Activated CD4-positive, alpha-beta T cell treated with anti-CD3 and anti-CD28 coated beads for 4 hours (primary cell): Measurements from ENCODE around the gene FRMD6.
A peak's percentile ranks its signal among the peaks of the same experiment; 100 is the strongest.

ENCODE experiments used
- DNase-seq, 2 donors: peaks; one replicate each; pipeline ENCODE4 v3.0.0-alpha.2; 2020

Gene FRMD6

DNA sequence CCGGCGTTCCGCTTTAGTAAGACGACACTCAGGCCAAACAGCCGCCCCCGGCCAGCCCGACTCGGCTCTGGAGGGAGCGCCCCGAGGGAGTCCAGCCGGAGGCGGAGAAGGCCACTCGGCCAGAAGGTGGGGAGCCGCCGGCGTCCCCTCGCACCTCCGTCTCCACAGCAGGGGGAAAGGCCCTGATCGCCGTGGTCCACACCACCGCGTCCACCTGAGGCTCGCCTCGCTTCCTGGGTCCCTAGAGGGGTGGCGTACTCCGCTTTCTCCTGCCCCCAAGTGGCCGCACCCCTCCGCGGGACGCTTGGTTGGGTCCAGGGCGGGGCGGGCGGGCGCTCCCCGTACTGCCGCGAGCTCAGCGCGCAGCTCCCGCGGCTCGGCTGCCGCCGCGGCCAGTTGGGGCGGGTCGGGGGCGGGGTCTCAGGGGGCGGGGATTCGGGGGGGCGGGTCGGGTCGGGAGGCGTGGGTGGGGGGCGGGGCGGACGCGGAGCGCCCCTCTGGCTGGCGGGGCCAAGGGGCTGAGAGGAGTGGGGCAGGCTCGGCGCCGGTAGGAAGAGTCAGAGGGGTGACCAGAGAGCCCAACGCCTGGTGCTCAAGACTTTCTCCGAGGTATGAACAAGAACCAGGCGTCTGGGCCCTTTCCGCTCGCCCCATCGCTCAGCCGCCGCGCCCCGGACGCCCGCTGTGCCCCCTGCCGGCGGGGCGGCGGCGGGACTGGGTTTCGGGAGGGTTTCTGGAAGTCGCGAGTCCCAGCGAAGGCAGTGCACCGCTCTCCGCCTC lies at the start of gene FRMD6:
TSS of gene FRMD6 (plus strand) at position 523 of the 780 bp plus-strand sequence. CDS start 37,927 bp downstream, outside the sequence.
- peak; percentile 69 to 74 for DNase-seq

DNA sequence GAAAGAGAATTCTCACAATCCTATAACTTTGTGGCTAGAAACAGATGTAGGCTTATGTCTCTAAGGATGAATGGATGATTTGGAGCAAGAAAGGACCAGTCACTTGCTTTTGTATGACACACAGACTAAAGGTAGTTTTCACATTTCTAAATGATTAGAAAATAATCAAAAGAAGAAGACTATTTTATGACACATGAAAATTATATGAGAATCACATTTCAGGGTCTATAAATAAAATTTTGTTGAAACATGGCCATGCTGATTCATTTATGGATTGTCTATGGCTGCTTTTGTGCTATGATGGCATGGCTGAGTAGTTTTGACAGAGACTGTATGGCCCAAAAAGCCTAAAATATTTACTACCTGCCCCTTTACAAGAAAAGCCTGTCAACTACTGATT lies 49.4 kb upstream of the FRMD6 start:
- DNase-seq = no peak

DNA sequence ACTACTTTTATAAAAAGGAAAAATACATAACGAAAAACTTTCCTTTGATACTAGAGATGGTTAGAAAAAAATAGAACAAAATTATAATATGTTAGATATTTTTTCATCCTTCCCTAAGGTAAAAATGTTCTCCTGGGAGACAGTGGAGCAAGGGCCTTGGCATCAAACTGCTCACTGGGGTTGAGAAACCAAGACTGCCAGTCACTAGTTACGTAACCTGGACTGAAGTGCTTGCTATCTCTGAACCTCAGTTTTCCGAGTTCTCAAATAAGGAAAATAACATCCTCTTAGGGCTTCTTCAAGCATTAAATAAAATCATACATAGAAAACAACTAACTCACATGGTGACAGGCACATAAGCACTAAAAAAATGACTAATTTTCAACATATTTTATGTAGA lies 48.2 kb upstream of the FRMD6 start:
- DNase-seq = no peak

DNA sequence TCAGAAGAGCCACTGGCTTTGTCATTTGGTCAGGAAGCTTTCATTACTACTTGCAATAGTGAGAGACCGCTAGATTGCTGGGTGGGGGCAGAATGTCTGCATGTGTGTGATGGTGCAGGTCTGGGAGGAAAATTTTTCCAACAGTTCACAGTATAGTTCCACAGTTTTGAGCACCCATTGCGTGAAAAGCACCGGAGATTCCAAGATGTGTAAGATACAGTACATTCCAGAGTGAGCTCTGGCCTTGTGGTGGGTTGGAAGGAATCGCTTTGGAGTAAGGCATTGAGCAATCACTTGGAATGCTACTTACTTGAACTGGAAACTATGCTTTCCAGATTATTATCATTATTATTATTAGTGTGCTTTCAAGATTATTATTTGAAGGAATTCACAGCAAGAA lies 47.6 kb upstream of the FRMD6 start:
- DNase-seq = no peak

DNA sequence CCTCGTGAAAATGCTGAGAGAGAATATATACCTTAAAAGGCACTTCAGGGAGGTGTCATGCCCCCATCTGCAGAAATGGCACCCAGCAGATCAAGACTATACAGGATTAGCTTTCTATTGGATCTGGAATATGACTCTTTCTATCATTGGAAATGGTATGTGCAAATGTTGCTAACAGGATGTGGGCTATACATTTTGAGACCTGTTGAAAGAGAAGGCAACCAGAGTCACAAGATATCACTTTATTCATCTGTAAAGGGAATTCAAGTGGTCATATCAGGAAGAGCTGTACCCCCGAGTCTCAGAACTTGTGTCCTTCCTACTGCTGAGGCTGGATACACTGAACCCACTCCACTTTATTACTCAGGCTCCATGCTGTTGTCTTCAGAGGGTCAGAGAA lies 46.1 kb upstream of the FRMD6 start:
- no peak for DNase-seq

DNA sequence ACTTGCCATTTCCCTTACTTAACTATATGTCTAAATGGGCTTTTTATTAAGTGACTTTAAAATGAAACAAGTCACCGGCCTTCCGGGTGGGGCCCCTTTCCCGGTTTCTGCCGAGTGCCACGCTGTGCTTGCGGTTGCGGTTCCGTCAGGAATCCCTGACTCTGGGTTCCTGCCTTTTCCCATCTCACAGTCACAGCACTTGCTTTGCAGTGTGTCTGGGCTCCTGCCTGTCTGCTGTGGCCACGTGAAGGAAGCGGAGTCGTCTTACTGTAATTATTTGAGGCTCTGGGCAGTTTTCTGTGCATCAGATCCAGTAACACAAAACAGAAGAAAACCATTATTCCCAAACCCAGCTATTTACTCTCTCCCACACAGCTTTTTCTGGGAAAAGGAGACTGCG lies 44.0 kb upstream of the FRMD6 start:
- no peak for DNase-seq

DNA sequence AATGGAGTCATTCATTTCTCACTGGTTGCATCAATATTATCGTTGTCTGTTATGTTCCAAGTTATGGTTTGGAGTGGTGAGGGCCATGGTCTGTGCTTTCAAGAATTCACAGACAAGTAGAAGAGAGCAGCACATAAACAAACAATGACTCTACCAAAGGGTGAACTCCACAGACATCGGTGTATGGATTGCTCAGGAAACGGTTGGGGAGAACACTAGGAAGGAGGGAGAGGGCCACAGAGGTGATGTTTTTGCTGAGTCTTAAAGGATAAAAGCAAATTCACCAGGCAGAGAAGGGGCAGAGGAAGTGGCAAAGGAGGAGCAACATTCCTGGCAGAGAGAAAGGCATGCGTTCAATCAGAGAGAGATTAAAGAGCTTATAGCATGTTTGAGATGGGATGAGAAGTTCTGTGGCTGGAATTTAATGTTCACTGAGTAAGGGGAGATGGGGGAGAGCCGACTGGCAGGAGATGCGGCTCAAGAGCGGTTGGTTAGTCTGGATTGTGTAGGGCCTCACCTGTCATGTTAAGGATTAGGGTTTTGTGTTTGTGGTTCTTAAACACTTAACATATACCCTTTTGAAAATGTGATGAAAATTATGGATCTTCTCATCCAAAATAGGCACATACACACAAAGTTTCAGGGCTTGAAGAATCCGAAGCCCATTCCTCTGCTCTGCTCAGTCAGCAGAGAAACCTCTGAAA lies 42.3 kb upstream of the FRMD6 start:
- no peak for DNase-seq

DNA sequence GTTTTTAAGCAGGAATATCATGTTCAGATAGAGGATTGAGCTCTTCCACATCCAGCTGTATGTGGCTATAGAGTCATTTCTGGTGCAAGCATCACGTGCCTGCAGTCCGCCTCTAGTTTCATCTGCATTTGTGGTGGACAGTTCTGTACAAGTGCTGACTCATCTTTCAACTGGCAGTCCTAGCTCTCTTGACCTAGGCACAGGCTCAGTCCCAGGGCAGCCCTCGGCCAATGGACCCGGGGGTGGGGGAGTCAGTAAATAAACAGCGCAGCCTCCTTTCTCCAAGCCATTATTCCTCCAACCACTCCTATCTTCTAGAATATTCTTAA lies 41.8 kb upstream of the FRMD6 start:
- DNase-seq = no peak

DNA sequence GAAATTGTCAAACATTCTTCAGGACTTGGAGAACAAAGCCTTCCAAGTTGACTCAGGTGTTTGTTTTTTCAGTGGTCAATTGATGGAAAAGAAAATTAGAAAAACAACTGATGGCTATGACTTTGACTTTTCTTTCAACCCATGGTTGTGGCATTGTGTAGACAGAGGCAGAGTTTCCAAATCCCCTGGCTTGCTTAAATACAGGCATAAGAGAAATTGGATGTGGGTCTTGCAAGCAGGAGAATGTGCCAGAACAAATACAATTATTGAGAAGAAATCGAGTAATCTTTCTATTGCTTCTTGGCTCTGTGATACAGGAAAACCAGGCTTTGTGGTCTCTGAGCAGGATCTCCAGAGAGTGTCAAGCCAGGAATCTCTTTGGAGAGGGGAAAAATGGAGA lies 40.9 kb upstream of the FRMD6 start:
- no peak for DNase-seq

DNA sequence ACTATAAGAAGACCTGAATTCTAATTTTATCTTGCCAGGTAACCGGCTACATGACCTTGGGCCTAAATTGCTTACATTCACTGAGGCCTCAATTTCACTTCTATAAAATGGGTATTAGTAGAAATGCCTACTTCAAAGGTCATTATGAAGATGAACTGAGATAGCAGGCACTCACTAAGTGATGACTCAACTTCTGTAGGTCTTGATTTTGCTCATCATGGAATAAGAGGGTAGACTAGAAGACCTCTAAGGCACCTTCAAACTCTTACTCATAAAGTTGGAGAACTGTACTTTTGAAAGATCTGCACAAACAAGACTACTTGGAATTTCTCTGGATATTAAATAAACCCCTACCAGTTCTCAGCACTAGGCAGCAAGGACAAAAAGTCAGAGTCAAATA lies 39.3 kb upstream of the FRMD6 start:
- DNase-seq = no peak

DNA sequence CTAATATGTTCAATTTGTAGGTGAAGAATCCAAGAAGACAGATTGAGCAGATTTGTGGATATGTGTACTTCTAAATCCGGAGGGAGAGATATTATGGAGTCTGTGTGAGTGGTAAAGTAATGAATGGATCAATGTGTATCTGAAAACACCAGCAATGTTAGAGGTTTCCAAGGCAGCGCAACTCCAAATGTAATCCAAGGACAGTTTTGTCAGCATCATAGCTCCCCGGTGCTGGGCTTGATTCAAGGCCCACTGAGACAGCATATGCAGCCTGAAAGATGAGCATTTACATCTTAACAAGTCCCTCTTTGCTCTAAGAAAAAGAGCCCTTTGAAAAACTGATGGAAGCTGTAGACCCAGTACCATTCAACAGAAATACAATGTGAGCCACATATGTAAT lies 38.3 kb upstream of the FRMD6 start:
- no peak for DNase-seq

DNA sequence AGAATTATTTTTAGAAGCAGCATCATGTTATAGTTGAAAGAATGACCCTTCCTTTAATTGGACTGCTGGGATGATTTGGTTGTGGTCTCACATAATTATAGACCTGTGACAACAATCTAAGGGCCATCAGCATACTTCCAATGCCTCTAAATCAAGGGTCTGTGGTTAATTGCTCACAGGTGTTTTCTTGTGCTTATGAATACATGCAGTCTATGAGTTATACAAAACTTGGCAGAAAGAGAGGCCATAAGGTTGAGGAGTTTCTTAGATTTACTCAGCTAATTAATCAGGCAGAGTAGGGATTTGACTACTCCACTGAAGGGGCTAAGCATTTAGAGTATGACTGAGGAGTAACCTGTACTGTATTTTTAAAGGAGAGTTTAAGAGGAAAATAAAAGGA lies 37.0 kb upstream of the FRMD6 start:
- no peak for DNase-seq

DNA sequence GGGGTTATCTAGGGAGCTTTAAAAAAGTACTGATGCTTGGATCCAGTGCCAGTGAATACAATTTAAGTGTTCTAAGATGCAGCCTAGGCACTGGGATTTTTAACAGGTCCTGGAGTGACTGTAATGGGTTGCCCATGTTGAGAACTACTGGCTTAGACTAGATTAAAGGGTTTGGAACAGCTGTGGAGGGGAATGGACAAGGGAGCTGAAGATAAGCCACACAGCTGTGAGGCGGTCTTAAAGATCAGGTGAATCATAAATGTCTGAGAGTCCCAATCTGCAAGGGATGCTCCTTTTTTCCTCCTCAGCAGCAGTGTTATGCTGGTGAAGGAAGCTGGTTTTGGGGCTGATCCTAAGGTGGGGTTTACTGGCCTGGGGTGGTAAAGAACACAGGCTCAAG lies 35.5 kb upstream of the FRMD6 start:
- no peak for DNase-seq

DNA sequence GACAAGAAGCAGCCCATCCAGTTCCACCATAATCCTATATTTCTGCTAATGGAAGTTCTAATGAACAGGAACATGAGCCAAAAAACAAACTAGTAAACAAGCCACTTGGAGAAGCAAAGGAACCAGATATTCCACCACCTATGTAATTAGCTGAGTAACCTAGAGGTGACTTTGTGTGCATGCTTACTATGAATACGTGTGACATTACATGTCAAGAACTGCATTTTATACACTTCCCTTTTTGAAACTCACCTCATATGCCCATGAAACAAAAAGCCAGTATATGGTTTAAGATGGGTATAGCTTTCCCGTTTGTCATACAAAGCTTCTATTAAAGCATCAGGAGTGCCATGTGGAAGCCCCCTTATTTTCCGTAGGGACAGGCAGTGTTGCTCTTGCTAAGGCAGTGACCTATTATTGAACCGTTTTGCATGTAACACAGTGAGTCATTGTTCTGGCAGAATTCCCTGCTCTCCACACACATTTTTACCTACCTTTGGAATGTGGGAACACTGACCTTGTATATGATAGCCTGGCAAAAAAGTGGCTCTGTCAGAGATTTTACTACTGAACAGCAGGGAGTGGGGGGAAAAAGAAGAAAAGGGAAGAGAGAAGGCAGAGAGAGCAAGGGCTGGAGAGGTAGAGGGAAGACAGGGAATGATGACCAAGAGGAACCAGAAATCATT lies 34.8 kb upstream of the FRMD6 start:
- no peak for DNase-seq

DNA sequence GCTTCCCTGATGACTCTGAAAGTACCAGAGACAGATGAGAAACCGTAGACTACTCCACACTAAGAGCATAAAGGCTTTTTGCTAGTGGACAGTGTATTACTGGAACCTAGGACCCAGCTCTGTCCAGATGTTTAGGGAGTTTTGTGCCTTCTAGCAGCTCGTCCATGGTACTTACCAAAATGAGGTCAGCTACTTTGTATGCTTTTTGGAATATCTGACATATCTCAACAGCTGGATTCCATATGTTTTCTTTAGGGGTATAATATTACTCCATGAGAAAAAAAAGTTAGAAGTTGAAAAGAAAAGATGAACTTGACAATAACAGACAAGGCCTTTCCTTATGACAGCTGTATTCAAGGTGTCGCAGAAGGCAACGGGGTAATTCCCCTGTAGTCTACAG lies 32.1 kb upstream of the FRMD6 start:
- no peak for DNase-seq

DNA sequence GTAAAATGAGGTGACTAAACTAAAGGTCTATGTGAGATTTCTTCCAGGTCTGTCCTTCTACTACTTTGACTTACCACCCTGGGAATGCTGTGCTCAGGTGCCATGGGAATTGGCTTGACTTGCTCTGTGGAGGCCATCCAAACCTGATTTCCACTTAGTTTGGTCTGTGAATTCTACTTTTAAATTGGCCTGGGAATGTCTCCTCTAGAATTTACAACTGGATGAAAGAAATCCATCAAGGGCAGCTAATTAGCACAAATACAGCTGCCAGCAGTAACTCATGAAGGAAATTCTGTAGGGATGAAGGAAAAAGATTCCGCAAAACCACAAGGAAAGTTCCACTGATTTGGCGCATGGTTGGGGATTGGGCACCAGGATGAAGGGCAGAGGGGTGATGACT lies 31.7 kb upstream of the FRMD6 start:
- DNase-seq = no peak

DNA sequence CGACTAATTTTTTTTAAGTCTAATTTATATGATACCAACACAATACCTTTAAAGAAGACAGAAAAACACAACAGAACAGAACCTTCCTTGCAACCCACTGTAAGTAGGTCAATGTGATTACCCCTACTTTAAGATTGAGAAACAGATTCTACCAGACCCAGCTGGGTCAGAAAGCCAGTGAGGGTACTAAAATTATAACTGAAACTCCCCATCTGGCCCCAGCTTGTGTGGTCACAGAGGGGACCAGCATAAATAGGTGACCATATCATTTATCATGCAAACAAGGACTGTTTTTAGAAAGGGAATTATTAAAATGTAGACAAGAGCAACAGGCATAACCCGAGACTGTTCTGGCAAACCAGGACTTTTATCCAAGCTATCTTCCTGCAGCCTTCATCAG lies 30.1 kb upstream of the FRMD6 start:
- no peak for DNase-seq

DNA sequence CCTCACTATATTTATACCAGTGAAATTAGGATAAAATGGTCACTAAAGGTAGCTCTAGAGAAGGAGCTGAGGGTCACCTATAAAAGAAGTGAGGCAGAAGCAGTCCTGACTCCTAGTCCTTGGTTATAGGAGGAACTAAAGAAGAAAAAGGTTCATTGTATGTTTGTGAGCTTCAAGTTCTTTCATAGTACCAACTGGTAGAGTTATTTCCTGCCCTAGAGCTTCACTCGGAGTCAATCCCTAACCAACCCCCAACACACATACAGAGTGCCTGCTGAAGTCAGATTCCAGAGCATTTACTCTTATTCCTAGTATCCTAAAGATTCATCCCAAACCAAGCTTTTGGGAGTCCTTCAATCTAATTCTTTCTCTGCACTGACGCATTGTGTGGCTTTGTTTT lies 29.3 kb upstream of the FRMD6 start:
- no peak for DNase-seq

DNA sequence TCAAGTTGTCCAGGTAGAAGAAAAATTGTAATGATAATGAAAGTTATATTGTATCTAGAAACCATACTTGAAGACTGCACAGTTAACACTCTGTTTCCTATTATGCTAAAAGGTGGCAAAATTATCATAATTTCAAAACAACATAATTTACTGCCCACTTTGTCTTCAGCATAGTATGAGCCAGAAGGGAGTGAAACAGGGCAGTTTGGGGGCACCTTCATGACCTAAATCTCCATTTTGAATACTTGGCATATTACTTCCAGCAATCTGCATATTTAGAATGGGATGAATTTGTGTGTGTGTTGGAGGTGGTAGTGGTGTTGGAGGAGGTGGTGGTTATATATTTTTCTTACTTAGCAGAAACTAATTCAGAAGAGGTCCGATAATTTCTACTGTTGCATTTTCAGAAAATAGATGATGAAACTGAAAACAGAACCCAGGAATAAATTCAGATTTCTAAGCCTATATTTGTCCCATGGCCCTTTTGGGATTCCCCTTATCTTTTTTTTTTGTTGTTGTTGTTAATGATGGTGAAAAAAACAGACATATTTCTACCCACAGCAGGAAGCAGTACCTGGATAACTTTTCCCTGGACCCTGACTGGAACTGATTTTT lies 26.6 kb upstream of the FRMD6 start:
- no peak for DNase-seq

DNA sequence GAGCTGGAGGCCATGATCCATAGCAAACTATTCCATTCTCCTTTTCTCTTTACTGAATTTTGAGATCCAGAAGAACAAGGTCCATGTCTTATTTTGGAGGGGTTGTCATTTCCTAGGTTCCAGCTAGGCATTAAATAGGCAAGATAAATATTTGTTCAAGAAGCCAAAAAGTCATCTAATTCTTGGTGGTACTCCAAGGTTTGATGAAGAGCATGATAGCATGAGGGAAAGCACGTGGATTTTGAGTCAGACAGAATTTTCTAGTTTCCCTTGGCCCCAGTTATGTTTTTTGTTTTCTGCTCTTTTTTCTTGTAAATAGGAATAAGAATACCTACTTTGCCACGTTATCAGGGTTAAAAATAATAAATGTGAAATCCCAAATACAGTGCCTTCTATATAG lies 25.5 kb upstream of the FRMD6 start:
- DNase-seq = no peak

DNA sequence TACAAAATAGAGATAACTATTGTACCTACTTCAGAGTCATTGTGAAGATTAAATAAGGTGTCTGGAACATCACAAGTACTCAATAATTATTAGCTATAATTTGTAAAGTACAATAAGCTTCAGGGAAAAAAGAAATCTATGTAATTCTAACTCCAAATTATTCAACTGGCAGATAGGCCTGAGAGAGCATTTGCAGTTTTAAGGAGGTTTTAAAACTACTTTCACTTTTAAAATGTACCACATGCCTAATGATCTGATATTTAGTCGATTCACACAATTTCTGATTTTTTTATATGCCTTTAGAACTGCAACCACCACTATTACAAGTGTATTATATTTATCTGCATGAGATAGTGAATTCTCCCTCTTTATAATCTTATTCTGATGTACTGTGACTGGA lies 24.9 kb upstream of the FRMD6 start:
- no peak for DNase-seq

DNA sequence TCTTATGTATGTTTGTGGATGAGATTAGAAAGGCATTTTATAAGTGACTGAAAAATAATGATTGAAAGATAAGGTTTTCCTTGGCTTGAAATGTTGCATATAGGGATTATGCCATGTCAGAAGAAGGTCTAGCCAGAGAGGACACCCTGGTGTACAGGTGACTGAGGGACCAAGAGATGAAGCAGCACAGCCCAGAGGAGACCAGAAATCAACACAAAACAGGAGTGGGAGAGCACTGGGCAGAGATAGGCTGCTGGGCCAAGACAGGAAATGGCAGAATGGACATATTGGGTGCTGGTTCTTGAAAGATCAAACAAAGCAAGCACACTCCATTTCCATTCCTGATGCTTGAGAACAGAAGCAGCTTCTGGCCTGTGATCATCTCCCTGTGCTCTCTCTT lies 24.4 kb upstream of the FRMD6 start:
- DNase-seq = no peak

DNA sequence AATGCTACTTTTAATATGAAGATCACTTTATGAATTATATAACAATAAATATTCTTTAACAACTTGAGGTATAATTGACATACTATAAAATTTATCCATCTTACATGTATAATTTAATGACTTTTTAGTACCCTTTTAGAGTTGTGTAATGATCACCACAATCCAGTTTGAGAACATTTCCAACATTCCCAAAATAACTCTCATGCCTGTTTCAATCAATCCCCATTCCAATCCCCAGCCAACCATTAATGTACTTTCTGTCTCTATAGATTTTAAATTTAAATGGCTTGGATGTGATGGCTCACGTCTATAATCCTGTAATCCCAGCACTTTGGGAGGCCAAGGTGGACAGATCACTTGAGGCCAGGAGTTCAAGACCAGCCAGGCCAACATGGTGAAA lies 23.5 kb upstream of the FRMD6 start:
- no peak for DNase-seq

DNA sequence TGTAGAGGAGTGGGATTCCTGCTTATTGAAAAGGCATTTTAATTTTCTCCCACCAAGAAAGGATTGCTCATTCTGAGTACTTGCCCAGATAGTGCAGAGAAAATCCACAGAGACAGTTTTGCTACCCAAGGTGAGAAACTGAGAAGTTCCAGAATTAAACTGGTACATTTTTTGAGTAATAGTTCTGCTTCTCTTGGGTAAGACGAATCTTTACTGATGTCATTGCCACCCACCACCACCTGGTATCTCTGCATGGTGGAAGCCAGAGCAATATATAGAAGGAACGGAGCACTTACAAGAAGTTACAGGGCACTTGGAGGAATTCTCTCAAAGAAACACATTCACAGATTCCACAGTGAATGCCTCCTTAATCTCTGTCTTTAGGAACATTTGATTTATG lies 20.7 kb upstream of the FRMD6 start:
- DNase-seq = no peak
